Activated T-cell treated with anti-CD3 and anti-CD28 coated beads, Interleukin-2, amount 50 U/mL, for 4 hours (primary cell): Measurements from ENCODE around the gene ATG4D. TPM values are rescaled to one million over a fixed set of nuclear protein-coding genes. Genes with fewer than 3 reads are reported as not detected.

ENCODE experiments used
- ATAC-seq, 2 donors: fragments of 200-7000 bp; cut with Tn5 transposase; one replicate each; pipeline ENCODE4 v1.10.0; 2021
- DNase-seq: peaks from one replicate; pipeline ENCODE4 v3.0.0-alpha.2; 2020
- H3K27me3 Mint-ChIP-seq: one replicate; pipeline ENCODE4 v1.8.0; 2021; ENCODE audit warnings: low read depth, mixed read lengths
- H3K36me3 Mint-ChIP-seq: one replicate; pipeline ENCODE4 v1.8.0; 2022; ENCODE audit warnings: mixed read lengths; ENCODE audit not compliant: insufficient read depth
- H3K4me1 Mint-ChIP-seq: one replicate; pipeline ENCODE4 v1.8.0; 2021; ENCODE audit warnings: low read depth, mixed read lengths
- H3K4me3 Mint-ChIP-seq: one replicate; pipeline ENCODE4 v1.8.0; 2021; ENCODE audit warnings: mild to moderate bottlenecking, moderate library complexity, mixed read lengths
- H3K9me3 Mint-ChIP-seq: one replicate; pipeline ENCODE4 v1.8.0; 2021; ENCODE audit warnings: mixed read lengths
- total RNA-seq, 3 donors: library from RNA; stranded (reverse); gene quantifications; one replicate each; pipeline ENCODE4 v1.2.1, GENCODE V29; 2021

Gene ATG4D
- total RNA-seq, 3 donors from 2014 or later: 36.3 to 47.1 (median 39.9) TPM

DNA sequence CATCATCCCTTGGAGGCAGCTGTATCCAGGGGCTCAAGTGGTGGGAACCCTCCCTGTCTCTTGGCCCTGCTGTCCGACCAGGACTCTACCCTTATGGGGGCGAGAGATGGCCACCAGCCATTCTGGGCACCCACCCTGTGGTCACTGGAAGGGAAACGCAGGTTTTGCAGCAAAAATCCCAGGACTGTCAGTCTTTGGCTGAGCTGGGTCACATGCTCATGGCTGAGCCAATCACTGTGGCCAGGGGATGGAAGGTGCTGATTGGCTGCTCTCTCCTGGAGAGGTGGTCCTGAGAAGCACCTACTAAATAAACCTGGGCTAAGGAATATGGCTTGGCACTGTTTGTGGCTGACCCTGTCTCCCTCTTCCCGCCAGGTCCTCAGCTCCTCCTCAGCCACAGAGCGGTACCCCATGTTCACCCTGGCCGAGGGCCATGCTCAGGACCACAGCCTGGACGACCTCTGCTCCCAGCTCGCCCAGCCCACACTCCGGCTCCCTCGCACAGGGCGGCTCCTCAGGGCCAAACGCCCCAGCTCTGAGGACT lies 8.9 kb downstream of the ATG4D start:
- H3K4me3 Mint-ChIP-seq: no peak overlapping the region
- ATAC-seq: peak; percentile 61 to 65
- H3K9me3 Mint-ChIP-seq: no peaks in the 10 kb centered on the region
- H3K4me1 Mint-ChIP-seq: peaks cover 41% of the 10 kb centered on the region
- peaks cover 9% of the 10 kb centered on the region for H3K36me3 Mint-ChIP-seq
- no peaks in the 10 kb centered on the region for H3K27me3 Mint-ChIP-seq
- no peak for DNase-seq

DNA sequence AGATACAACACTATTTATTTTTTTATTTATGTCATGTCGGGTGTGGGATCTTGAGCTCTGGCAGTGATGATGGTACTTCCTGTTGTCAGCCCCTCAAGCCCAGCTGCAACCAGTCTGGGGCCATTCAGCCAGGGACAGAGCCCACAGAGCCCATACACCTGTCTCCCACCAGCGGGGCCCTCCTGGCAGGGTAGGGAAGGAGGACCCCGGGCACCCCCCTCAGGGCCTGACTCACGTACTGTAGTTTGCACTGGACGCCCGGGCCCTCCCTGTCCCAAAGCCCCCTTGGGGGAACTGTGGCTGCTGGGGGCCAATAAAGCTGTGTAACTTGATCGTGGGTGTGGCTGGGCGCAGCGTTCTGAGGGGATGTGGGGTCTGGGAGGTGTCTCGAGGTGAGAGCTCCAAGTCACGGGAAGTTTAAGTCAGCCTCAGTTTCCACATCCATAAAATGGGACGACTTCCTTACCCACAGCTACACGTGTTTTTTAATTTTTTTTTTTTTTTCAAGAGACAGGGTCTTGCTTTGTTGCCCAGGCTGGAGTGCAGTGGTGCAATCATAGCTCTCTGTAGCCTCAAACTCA lies 9.5 kb downstream of the ATG4D start:
- peak overlapping the region; percentile 38 for H3K4me3 Mint-ChIP-seq
- H3K9me3 Mint-ChIP-seq: no peaks in the 10 kb centered on the region
- H3K36me3 Mint-ChIP-seq: peaks cover 10% of the 10 kb centered on the region
- no peak for DNase-seq
- H3K4me1 Mint-ChIP-seq: peaks cover 41% of the 10 kb centered on the region
- ATAC-seq: no peak
- H3K27me3 Mint-ChIP-seq: no peaks in the 10 kb centered on the region

DNA sequence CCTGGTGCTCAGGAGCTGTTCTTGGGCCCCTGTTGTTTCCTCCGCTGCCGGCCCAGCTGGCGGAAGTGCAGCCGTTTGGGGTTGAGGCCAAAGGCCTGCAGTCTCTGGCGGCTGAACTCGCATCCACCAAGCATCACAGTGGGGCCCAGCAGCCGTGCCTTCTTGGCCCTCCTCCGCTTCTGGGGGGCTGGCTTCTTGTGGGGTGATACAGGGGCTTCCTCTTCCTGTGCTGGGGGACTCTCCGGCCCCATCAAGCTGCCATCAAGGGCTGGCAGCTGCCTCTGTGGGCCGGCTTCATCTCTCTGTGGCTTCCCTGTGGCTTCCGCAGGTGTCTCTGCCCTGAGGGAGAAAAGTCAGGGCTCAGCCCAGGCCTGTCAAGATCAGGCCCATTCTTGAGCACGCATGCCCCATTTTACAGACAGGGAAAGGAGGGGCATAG lies 10.3 kb downstream of the ATG4D start:
- H3K36me3 Mint-ChIP-seq: peaks cover 13% of the 10 kb centered on the region
- ATAC-seq: peak; percentile 43 to 61
- H3K4me1 Mint-ChIP-seq: peaks cover 41% of the 10 kb centered on the region
- peak; percentile 30 for DNase-seq
- no peaks in the 10 kb centered on the region for H3K27me3 Mint-ChIP-seq
- H3K9me3 Mint-ChIP-seq: no peaks in the 10 kb centered on the region
- peak overlapping the region; percentile 26 for H3K4me3 Mint-ChIP-seq

DNA sequence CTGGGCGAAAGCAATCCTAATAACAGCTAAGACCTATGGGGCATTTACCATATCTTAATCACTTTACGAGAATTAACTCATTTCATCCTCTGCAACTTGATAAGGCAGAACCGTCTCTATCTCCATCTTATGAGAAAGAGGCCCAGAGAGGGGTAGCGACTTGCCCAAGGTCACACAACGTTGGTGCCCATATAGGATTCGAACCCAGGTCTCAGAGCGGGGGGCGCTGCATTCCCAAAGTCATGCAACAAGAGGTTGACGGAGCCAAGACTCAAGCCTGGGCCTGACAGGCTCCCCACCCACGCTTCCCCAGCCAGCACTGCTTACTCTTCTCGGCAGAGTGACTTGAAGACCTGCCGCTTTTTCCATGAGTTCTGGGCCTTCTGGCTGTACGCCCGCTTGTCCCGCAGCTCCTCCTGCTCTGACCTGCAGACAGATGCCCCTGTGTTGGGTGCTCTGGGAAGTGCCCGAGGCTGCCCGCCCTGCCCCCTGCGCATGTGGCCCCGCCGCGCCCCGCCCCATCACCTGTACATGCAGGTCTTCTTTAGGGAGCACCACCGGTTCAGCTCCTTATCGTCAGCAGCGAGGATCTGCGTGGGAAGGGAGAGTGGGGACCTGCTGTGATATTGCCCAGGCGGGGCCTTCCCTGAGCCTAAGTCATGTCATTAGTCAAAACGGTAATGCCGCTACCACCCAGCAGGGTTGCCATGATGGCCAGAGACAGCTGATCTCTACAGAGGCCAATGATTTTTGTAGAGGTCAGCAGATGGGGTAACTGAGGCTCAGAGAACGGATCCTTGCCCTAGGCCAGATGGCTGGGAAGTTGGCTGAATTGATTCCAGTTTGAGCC lies 11.3 kb downstream of the ATG4D start:
- ATAC-seq (peak in 1 of 2 donors; percentile 19), DNase-seq (no peak)
- Mint-ChIP-seq H3K4me1 (peaks cover 41% of the 10 kb centered on the region), H3K9me3 (no peaks in the 10 kb centered on the region), H3K4me3 (no peak overlapping the region), H3K27me3 (no peaks in the 10 kb centered on the region), H3K36me3 (peaks cover 18% of the 10 kb centered on the region)

DNA sequence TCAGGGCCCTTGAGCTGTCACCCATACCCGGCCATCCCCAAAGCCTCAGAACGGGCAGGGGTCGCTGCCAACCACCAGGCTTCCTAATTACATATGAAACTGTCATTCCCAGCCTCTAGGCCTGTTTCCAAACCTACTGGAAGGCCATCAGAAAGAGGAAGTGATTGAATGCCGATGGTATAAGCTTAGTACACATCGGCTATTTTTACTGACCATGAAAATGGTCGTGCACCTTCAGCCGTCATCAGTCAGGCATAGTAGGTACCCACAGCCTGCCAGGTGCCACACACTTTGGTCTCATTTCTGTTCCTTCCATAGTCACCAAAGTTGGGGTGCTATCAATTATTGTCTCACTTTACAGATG lies 11.9 kb downstream of the ATG4D start:
- Mint-ChIP-seq H3K4me1 (peaks cover 41% of the 10 kb centered on the region), H3K36me3 (peaks cover 19% of the 10 kb centered on the region)

DNA sequence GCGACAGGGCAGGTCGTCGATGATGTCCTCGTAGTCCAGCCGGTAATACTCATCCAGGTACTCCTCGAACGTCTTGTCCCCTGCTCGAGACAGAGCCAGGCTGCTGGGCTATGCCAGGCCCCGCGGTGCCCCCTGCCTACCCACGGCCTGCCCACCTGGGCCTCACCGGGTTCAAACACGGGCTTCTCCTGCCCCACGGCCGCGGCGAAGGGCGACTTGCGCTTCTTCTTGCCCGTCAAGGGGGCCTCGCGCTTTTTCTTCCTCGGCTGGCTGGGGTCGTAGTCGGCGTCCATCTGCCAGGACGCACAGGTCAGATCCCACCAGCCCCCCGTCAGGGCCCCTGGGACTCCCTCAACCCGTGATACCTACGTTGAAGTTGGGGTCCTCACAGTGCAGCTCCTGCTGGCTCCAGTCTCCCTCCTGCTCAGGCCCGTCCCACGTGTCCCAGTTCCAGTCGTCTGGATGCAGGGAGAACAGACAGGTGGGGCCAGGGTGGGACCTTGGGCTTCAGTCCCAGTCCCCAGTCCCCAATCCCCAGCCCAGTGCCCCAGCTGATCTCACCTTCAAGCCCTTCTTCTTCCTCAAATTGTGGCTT lies 14.0 kb downstream of the ATG4D start:
- H3K4me1 Mint-ChIP-seq: peaks cover 34% of the 10 kb centered on the region
- no peak overlapping the region for H3K4me3 Mint-ChIP-seq
- no peaks in the 10 kb centered on the region for H3K27me3 Mint-ChIP-seq
- no peaks in the 10 kb centered on the region for H3K9me3 Mint-ChIP-seq
- H3K36me3 Mint-ChIP-seq: peaks cover 31% of the 10 kb centered on the region
- no peak for ATAC-seq
- DNase-seq: no peak

More for the DNA sequence above, 11.9 kb downstream of the ATG4D start:
- H3K27me3 Mint-ChIP-seq: no peaks in the 10 kb centered on the region
- H3K9me3 Mint-ChIP-seq: no peaks in the 10 kb centered on the region
- no peak overlapping the region for H3K4me3 Mint-ChIP-seq
- no peak for ATAC-seq
- DNase-seq: no peak

DNA sequence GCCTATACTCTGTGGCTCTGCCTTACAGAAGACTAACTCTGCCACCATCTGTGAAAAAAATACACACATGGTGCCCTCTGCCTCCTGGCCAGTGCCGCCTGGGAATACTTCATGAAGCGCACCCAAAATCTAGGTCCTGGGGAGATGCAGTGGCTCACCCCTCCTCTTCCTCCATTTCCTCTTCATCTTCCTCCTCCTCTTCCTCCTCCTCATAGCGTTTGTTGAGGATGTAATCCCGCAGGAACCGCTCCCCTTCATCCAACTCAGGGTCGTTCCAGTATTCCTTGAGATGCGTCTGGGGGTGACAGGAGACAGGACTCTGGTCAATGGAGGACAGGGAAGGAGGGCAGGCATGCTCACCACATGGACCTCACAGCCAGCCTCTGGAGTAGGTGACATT lies 16.4 kb downstream of the ATG4D start:
- H3K27me3 Mint-ChIP-seq: no peaks in the 10 kb centered on the region
- H3K4me3 Mint-ChIP-seq: no peak overlapping the region
- H3K36me3 Mint-ChIP-seq: peaks cover 31% of the 10 kb centered on the region
- DNase-seq (no peak), ATAC-seq (no peak)
- peaks cover 19% of the 10 kb centered on the region for H3K4me1 Mint-ChIP-seq
- H3K9me3 Mint-ChIP-seq: no peaks in the 10 kb centered on the region

DNA sequence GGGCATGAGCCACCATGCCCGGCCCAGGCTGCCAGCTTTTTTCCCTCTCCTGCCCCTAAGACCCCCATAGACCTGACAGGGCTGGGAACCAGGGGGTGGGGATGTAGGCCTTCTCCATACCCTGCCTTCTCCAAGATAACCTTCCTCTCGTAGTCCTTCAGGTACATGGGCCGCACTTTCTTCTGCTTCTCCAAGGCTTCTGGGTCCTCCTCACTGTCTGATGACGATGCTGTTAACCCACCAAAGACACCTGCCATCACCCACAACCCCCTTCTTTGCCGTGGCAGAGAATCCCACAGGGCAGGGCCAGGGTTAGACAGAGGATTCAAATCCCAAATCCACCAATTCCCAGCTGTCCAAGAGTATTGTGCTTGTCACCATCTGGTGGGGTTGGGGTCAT lies 18.9 kb downstream of the ATG4D start:
- H3K36me3 Mint-ChIP-seq: peaks cover 30% of the 10 kb centered on the region
- no peaks in the 10 kb centered on the region for H3K27me3 Mint-ChIP-seq
- no peak overlapping the region for H3K4me3 Mint-ChIP-seq
- peaks cover 27% of the 10 kb centered on the region for H3K4me1 Mint-ChIP-seq
- H3K9me3 Mint-ChIP-seq: no peaks in the 10 kb centered on the region
- no peak for ATAC-seq
- DNase-seq: no peak

DNA sequence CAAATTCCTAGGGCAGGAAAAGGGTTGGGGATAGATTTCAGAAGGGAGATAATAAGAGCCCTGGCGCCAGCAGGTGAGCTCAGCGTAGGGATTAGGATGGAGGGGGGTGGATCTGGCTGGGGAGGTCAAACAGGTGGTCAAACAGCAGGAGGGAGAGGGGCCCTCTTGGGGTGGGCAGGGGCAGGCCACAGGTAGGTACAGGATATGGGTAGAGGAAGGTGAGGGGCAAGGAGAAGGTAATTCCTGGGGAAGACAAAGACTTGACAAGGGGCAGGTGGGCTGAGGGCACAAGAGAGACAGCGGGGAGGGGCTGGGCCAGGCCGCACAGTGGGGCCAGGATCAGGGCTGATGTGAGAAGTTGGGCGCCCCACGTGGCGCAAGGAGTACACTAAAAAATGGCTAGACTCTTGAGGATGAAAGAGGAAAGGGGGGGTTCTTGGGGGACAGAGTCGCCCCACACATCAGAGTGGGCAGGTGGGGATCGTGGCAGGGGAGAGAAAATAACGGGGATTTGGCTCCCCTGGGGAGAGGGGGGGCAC lies 21.4 kb downstream of the ATG4D start:
- ATAC-seq (peak; percentile 10 to 15), DNase-seq (peak; percentile 49)
- H3K4me1 Mint-ChIP-seq: peaks cover 41% of the 10 kb centered on the region
- no peaks in the 10 kb centered on the region for H3K9me3 Mint-ChIP-seq
- H3K36me3 Mint-ChIP-seq: peaks cover 20% of the 10 kb centered on the region
- peak overlapping the region; percentile 91 for H3K4me3 Mint-ChIP-seq
- H3K27me3 Mint-ChIP-seq: no peaks in the 10 kb centered on the region

DNA sequence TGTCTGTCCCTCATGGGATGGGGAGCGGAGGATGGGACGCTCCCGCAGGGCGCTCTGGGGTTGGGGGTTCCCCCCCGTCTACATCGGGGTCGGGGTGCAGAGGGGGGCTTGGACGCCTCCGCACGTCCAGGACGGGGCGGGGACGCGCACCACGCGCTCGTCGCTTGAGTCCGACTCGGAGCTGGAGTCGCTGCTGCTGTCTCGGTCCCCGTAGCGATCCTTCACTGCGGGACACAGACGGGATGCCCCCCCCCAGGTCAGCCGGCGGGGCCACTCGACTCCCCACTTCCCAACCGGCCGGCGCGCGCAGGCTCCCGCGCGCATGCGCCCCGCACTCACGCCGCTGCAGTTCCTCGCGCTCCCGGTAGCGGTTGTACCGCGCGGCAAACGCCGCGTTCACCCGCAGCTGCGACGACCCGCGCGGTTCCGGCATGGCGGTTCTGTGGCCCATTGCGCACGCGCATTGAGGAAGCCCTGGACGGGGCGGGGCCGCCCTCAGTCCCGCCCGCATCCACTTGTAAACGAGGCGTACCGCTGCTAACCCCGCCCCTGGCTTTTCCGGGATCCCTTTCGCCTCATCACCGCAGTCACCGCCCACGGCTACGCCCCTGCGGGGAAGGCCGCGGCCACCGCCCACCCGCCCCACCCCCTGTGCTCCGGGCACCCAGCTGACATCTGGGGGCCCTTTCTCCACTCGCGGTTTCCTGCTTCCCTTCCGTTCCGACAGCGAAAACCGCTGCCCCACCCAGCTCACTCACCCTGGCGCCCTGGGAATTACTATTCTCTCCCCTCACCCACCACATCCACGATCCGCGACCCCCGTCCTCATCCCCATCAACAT lies 22.1 kb downstream of the ATG4D start, which contains the start of gene KRI1:
KRI1 (minus strand) TSS at position 444 of the 841 bp plus-strand sequence; CDS start at position 433, 11 bp downstream.
- H3K9me3 Mint-ChIP-seq: no peaks in the 10 kb centered on the region
- H3K27me3 Mint-ChIP-seq: no peaks in the 10 kb centered on the region
- peaks cover 15% of the 10 kb centered on the region for H3K36me3 Mint-ChIP-seq
- H3K4me3 Mint-ChIP-seq: peak within 1 kb of the TSS; percentile 91
- peaks cover 43% of the 10 kb centered on the region for H3K4me1 Mint-ChIP-seq
- ATAC-seq (peak; percentile 57 to 58), DNase-seq (peak; percentile 99)

DNA sequence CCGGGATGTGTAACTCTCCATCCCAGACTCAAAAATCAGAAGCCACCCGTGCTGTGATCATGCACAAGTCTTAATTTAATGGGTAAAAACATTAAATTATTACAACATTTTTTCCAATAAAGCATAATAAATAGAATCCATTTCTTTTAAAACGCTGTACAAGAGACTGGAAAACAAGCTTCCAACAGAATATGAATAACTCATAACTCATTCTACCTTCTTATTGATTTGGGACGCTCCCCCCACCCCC lies 22.6 kb downstream of the ATG4D start:
- Mint-ChIP-seq H3K9me3 (no peaks in the 10 kb centered on the region), H3K27me3 (no peaks in the 10 kb centered on the region), H3K36me3 (peaks cover 10% of the 10 kb centered on the region), H3K4me1 (peaks cover 43% of the 10 kb centered on the region), H3K4me3 (peak overlapping the region; percentile 91)
- no peak for DNase-seq
- ATAC-seq: no peak

DNA sequence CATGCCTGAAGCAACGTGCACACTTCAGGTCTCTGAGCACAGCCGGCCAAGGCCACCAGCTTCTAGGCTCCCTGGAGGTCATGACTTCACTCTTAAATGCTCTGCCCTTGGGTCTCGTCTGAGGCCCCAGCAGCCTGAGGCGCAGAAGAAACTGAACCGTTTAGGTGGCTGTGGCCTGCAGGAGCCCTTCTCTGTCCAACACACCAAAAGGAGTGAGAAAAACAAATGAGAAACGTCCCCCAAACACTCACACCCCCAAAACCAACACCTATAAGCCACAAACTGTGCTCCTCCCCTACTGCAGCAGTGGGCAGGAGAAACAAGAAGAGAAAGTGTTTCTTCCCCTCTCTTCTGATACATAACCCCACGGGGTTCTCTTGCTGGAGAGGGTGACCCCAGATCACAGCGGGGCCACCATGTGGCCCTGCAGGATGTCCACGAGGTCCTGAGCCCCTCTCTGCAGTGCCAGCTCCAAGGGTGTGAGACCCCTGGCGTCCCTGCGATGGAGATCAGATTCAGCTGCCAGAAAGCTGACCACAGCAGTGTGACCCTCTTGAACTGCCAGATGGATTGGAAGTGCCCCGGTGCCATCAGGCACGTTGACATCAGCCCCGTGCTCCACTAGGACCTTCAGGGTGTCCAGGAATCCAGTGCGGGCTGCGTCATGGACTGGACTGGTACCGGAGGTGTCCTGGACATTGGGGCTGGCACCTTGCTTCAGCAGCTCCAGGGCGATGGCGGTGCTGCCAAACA lies 23.1 kb downstream of the ATG4D start:
- DNase-seq: no peak
- peaks cover 43% of the 10 kb centered on the region for H3K4me1 Mint-ChIP-seq

DNA sequence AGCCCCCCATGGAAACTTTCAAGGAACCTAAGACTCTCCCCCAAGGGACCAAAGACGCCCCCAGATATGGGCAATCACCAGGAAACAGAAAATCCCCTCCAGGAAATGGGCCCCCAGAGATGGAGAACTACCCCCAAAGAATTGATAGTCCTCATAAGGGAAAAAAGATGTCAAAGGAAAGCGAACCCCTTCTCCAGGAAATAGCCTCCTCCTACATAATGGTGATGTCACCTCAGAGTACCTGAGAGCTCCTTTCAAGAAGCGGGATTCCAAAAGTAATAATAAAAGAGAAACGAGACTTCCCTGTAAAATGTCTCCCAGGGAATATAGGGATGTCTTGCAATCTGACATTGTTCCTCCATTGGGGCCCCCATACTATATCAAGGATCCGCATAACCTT lies 24.0 kb downstream of the ATG4D start:
- H3K4me3 Mint-ChIP-seq: peak overlapping the region; percentile 91
- H3K36me3 Mint-ChIP-seq: peaks cover 4% of the 10 kb centered on the region
- ATAC-seq: no peak
- no peaks in the 10 kb centered on the region for H3K27me3 Mint-ChIP-seq
- H3K4me1 Mint-ChIP-seq: peaks cover 47% of the 10 kb centered on the region
- no peak for DNase-seq
- H3K9me3 Mint-ChIP-seq: no peaks in the 10 kb centered on the region

More for the DNA sequence above, 23.1 kb downstream of the ATG4D start:
- Mint-ChIP-seq H3K36me3 (peaks cover 5% of the 10 kb centered on the region), H3K27me3 (no peaks in the 10 kb centered on the region), H3K9me3 (no peaks in the 10 kb centered on the region), H3K4me3 (peak overlapping the region; percentile 91)
- peak; percentile 6 to 10 for ATAC-seq
